Activated CD8-positive, alpha-beta memory T cell treated with anti-CD3 and anti-CD28 coated beads, Interleukin-2, amount 50 U/mL, for 4 hours (primary cell): Measurements from ENCODE around the gene TGM2.

Experiments used
- DNase-seq: peaks from one replicate; pipeline ENCODE4 v3.0.0-alpha.2; 2020

The TGM2 gene

GRCh38 chr20:38158701-38159351 is 6.2 kb downstream of the TGM2 start:
- no peak for DNase-seq

GRCh38 chr20:38157635-38158495 is 7.2 kb downstream of the TGM2 start:
- DNase-seq: no peak

DNA sequence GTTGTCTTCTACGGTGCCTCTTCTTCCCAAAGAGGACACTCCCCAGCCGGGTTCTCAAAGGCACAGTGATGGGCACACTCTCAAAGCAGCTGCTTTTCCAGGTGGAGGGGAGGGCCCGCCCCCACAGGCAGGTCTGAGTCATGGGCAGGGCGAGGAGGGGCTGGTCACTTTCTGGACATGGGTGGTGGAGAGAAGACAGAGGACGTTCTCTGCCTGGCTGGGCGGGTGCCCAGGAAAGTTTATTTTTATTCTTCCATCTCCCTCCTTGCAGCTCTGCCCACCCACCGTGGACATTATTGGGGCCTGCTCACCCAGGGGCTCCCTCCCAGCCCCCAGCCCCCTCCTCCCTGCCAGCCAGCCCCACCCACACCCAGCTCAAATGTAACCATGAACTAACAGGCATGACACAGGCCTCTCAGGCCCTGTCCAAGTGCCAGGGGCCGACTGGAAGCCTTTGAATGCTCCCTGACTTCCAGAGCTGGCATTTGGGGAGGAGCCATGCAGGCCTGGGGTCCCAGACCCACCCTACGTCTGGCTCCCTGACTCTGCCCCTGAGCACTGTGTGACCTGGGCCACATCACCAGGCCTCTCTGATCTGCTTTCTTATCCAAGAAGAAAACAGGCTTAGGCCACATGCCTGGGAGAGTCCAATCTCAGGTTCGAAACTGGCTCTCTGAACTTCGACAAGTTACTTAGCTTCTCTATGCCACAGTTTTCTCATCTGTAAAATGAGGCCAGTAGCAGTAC is 8.0 kb downstream of the TGM2 start:
- DNase-seq: no peak

DNA sequence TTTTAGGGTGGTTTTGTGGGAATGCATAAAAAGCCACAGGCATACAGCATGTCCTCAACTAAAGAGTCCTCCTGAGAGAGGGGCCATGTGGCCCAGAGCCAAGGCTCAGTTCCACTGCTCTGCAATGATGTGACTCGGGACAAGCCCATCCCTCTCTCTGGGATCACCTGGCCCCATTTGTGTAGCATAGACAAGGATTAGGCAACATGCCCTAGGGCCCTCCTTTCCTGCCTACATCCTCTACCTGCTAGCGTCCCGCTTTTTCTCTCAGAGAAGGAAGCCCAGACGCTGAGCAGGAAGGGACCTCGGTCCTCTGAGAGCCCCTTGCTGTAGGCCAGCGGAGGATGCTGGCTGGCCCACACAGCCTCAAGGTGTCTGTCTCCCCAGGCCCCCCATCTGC is 8.8 kb downstream of the TGM2 start:
- DNase-seq: no peak

DNA sequence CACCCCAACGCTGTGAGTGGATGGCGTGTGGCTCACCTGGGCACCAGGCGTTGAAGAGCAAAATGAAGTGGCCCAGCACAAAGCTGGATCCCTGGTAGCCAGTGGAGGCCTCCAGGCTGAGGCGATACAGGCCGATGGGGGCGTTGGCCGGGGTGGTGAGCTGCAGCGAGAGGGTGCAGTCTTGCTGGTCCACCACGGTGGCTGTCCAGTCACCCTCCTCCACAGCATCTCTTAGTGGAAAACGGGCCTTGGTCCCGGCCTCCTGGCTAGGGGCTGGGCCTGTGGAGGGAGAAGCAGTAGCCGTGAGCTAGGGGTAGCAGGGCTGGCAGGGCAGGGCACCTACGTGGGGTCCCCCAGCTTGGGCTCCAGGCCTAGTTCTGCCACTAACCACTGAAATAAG is 9.3 kb downstream of the TGM2 start:
- no peak for DNase-seq

- no peak for DNase-seq
These were observed 11.7 kb downstream of the TGM2 start for GRCh38 chr20:38153401-38153800.

- DNase-seq: no peak
These were observed 12.3 kb downstream of the TGM2 start for GRCh38 chr20:38152621-38153221.

- no peak for DNase-seq
These were observed 12.9 kb downstream of the TGM2 start for GRCh38 chr20:38152175-38152620.

- DNase-seq: no peak
These were observed 13.6 kb downstream of the TGM2 start for GRCh38 chr20:38151455-38151854.

DNA sequence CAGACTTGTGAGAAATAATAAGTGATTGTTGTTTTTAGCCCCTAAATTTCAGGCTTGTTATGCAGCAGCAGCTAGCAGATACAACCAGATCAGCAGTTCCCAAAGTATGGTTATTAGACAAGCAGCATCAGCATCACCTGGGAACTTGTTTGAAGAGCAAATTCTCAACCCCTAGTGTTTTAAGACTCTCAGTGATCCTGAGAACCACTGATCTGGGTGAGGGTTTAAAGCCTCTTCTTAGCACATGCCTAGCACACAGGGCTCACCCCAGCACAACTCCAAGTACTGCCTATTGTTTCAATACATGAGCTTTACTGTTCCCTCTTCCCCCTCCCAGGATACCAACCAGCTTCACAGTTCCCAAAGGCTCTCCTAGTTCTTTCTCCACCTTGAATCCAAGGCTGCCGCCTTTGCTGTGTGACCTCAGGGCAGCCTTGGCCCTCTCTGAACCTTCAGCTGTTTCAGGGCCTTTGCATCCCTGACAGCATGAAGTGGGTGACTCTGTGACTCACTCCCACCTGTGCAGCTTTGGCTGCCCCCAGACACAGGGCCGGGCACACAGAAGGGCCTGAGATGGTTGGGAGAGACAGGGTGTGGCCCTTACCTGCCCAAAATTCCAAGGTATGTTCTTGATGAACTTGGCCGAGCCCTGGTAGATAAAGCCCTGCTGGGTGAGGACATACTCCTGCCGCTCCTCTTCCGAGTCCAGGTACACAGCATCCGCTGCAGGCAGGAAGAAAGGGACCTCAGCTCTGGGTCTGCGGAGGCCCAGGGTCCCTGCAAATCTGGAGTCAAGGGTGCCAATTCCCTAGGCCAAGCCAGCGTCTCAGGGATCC is 14.5 kb downstream of the TGM2 start:
- no peak for DNase-seq

DNA sequence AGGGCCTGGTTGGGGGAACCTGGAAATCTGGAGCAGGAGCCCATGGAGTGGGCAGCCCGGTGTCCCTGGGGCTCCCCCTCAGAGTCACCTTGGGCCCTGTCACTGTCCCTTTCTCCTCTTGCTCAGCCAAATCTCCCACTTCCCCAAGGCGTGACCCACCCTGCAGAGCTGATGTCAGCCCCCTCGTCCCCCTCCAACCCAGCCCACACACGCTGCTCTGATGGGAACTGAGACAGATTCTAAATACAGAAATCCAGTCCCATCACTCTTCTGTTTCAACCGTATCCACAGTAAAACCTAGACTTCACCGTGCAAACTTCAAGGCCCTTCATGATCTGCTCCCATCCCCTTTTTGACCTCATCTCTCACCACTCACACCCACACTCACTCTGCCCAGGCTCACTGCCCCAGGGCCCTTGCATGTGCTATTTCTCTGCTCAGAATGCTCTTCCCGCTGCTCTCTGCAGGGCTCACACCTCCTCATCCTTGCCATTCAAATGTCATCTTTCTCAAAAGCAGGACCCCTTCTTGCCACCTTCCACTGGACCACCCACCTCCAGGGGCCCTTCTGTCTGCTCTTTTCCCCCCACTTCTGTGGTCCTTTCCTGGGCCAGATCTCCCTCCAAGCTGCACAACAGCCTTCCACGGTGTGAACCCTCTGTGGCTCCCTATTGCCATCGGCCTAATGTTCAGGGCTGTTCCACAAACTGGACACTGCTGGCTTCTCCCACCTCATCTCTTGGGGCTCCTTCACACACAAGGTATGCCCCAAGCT is 16.6 kb downstream of the TGM2 start:
- no peak for DNase-seq

DNA sequence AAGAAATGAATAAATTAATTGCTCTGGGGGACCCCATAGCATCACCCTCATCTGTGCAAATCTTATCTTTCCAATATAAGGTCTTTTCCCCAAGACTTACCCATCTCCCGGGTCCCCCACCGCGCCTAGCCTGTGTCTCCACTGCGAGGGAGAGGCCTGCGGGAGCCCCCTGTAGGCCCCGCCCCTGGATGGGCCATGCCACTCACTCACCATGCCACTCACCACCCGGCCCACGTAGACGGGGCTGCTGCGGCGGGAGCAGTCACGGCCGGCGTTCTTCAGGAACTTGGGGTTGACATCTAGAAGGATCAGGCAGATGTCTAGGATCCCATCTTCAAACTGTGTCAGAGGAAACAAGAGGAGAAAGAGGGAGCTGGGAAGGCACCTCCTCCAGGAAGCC is 17.3 kb downstream of the TGM2 start:
- DNase-seq: no peak

DNA sequence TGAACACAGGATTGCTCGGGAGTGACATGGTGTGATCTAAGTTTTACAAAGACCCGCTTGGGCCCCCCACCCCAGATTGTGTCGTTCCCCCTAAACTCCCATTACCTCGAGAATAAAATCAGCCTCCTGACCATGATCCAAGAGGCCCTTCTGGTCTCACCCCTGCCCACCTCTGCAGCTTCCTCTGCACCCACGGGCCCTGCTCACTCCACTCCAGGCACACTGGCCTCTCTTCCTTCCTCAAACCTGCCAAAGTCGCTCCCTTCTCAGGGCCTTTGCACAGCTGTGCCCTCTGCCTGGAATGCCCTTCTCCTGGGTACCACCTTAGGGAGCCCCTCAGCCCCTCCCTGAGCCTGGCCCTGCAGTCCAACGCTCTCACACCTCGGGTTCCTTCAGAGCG is 17.9 kb downstream of the TGM2 start:
- no peak for DNase-seq

DNA sequence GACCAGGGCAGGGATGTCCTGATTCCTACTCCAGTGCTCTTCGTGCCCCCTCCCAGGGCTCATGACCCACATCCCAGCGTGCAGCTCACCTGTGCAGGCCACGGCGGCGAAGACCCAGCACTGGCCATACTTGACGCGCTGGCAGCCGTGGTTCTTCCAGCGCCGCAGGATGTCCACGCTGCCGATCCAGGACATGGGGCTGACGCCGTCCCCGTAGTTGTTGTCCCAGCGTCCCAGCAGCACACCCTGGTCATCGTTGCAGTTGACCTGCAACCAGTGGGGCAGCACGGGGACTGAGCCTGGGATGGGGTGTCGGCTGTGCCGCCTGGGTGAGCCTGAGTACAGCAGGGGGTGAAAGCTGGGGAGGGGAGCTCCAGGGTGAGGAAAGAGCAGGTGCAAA is 18.4 kb downstream of the TGM2 start:
- DNase-seq: no peak

- DNase-seq: no peak
These were observed 18.9 kb downstream of the TGM2 start for GRCh38 chr20:38146156-38146555.

DNA sequence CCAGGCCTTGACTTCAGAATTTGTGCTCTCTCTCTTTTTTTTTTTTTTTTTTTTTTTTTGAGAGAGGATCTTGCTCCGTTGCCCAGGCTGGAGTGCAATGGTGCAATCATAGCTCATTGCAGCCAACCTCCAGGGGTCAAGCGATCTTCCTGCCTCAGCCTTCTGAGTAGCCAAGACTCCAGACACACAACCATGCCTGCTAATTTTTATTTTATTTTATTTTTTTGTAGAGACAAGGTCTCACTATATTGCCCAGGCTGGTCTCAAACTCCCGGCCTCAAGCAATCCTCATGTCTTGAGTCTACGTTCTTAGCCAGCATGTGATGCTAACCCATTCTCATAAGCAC is 19.4 kb downstream of the TGM2 start:
- DNase-seq: no peak

DNA sequence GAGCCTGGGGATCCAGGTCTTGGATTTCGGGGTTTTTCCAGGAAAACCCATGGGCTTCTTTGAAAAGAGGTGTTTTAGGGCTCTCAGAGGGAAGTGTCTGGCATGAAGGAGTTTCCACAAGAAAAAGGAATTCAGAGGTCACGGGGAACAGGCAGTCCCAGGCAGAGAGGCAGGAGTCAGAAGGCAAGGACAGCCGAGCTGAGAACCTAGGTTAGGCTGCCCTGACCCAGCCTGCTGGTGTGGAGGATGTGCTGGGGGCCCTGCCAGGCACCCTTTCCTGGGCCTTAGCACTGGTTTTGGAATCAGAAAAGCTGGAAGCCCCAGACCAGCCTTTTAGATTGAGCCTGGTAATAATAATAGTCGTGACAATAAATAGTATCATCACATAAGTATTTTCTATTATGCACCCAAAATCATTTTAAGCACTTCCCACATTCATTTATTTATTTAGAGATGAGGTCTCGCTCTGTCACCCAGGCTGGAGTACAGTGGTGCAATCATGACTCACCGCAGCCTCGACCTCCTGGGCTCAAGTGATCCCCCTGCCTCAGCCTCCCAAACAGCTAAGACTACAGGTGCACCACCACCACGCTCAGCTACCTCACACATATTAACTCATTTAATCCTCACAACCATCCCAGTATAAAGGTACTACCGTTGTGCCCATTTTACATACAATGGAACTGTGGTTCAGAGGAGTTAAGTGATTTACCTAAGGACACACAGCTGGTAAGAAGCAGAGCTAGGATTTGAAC is 19.9 kb downstream of the TGM2 start:
- no peak for DNase-seq

DNA sequence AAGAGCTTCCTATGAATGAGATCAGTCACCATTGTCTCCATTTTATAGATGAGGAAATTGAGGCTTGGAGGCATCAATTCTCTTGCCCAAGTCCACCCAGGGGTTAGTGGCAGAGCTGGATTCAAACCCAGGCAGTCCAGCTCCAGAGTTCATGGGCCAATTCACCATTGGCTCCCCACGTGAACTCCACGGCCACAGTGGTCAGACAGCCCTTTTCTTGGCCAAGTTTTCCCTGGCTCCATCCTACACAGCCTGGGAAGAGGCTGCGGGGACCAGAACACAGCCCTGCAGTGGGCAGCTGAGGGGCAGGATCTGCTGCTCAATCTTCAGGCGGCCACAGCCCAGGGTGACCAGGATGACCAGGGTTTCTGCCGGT is 20.5 kb downstream of the TGM2 start:
- no peak for DNase-seq

DNA sequence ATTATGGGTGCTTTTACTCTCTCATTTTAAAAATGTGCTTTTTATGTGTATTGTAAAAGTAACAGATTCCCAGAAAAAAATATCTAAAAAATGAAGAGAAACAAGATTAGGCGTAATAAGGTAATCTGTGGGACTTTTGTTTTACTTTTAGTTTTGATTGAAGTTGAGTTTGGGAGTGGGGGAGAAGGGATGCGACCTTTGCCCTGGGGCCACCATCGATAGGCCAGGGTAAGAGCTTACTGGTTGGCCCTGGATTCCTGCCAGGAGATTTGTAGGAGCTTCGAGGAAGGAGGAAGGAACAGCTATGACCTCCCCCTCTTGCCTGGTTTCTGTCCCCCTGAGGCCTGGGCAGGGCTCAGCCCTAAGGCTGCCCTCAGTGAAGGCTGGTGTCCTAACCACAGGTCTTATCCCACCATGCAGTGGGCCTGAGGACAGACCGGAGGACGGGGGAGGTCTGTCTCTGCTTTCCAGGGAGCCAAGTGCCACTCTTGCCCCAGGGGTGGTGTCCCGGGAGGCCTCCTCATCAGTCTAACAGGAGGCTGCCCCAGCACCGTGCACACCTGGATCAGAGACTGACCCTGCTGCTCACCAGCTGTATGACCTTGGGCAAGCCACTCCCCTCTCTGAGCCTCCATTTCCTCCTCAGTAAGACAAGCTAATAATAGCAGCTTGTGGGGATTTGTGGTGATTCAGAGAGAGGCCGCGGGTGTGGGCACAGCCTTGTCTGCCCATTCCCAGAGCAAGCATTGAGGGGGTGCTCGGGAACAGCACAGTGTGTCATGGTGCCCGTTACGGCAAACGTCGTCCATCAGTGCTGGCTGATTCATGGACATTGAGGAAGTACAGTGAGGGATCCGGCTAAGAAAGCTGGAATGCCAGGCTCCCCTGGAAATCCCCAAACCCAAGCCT is 21.2 kb downstream of the TGM2 start:
- no peak for DNase-seq

DNA sequence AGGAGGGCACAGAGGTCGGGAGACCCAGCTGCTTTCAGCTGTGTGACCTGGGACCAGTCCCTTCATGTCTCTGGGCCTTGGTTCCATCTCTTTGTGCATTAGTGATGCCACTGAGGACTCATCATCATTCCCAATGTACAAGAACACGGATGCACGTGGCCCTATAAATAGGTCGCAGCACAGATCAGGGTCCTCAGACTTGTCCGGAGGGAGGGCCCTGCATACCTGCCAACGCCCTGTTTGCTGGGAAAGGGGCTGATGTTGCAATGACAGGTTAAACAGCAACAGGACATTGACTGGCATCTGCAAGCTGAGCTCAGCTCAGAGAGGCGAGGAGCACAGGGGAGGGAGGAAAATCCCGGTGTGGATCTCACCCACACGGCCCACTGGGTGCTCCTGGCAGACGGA is 21.8 kb downstream of the TGM2 start:
- no peak for DNase-seq
